Measurements from ENCODE around the gene COQ3. TPM values are rescaled to one million over a fixed set of nuclear protein-coding genes. Genes with fewer than 3 reads are reported as not detected.

COQ3 gene
- total RNA-seq, 1 experiment from 2014 or later = 10.9 TPM

DNA sequence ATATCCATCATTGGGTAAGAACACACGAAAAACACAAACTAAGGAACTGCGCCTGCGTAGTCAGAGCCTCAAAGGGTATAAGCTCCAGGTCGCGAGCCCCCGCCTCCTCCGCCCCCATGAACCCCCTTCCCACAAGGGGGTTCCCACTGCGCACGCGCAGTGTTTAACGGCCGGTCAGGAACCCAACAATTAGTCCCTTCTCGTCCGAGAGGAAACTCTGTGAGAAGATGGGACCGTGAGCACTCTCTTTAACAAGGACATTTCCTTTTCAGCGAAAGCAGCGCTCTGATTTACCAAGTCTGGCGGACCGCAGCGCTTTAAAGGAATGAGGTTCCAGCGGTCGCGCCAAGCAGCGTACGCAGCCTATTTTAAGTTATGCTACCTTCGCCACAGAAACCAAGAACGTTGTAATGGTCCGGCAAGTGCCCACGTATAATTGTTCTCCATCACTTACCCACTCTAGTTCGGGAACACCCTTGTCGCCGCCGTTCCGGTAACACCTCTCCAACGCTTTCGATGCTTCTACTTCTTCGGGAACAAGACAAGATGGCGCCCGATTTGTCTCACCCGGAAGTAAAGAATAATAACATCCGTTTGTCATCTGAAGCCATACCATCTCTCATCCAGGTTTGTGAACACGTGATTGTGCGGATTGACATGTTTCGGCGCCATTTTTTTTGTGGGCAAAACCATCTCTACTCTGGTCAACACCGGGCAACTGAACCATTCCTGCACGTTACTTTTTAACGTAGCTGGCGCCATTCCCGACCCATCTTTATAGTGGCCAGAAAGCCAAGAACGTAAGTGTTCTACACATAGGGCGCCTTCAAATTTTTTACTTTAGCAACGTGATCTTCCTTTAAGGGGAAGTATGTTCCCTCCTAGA is 31.0 kb upstream of the COQ3 start, which contains the start of gene PNISR:
TSS of gene PNISR (minus strand) at position 548 of the 886 bp plus-strand sequence. CDS start 10,649 bp downstream, outside the sequence.
- H3K4me1 Mint-ChIP-seq = peaks cover 55 to 68% of the 10 kb centered on the region in 2 experiments

More for the DNA sequence above, 31.0 kb upstream of the COQ3 start, which contains the start of gene PNISR:
- TF ChIP-seq, protein P1, sequence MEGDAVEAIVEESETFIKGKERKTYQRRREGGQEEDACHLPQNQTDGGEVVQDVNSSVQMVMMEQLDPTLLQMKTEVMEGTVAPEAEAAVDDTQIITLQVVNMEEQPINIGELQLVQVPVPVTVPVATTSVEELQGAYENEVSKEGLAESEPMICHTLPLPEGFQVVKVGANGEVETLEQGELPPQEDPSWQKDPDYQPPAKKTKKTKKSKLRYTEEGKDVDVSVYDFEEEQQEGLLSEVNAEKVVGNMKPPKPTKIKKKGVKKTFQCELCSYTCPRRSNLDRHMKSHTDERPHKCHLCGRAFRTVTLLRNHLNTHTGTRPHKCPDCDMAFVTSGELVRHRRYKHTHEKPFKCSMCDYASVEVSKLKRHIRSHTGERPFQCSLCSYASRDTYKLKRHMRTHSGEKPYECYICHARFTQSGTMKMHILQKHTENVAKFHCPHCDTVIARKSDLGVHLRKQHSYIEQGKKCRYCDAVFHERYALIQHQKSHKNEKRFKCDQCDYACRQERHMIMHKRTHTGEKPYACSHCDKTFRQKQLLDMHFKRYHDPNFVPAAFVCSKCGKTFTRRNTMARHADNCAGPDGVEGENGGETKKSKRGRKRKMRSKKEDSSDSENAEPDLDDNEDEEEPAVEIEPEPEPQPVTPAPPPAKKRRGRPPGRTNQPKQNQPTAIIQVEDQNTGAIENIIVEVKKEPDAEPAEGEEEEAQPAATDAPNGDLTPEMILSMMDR (conservative IDR thresholded peaks at IDR 0.05) = no peak
- H2BK20ac ChIP-seq (ENCODE audit: low read depth, low read length, poor library complexity, severe bottlenecking) = no peak within 1 kb of the TSS
- H4K20me1 ChIP-seq (ENCODE audit: control insufficient read depth, insufficient read depth, insufficient read length) = no peaks in the 10 kb centered on the region
- H3K79me2 ChIP-seq (ENCODE audit: insufficient read depth, low read length) = peaks cover 36% of the 10 kb centered on the region; the same call in 1 of the 2 replicates
- peak within 1 kb of the TSS; percentile 34 for H3K56ac ChIP-seq (ENCODE audit: insufficient read length, low read depth, low read length)
- H3K27me3 ChIP-seq (ENCODE audit: insufficient read depth, low read length) = no peaks in the 10 kb centered on the region
- H3K4ac ChIP-seq (ENCODE audit: low read depth, low read length) = peak within 1 kb of the TSS; percentile 96; the same call in 1 of the 2 replicates
- peak within 1 kb of the TSS; percentile 87 for H4K91ac ChIP-seq (ENCODE audit: insufficient read length, low read depth, low read length)
- H4K5ac ChIP-seq (ENCODE audit: insufficient read length, low read depth, low read length) = peak within 1 kb of the TSS; percentile 100
- peak within 1 kb of the TSS; percentile 92 for H3K27ac ChIP-seq (ENCODE audit: insufficient read length, low read depth, low read length)
- no peak within 1 kb of the TSS for H3K23ac ChIP-seq (ENCODE audit: insufficient read length, low read depth, low read length)
- H2AFZ ChIP-seq (ENCODE audit: low read length) = peak within 1 kb of the TSS; percentile 99
- no peak within 1 kb of the TSS for H4K8ac ChIP-seq (replicated peaks; ENCODE audit: insufficient read length, low read depth, low read length)
- peak within 1 kb of the TSS; percentile 85 for H3T11ph ChIP-seq (ENCODE audit: low read length)
- H3K23me2 ChIP-seq (ENCODE audit: insufficient read length, low read depth, low read length, poor library complexity, severe bottlenecking) = peaks cover 4% of the 10 kb centered on the region
- no peaks in the 10 kb centered on the region for H3K27me3 Mint-ChIP-seq (ENCODE audit: low read depth)
- H3K27ac Mint-ChIP-seq = peak within 1 kb of the TSS; percentile 99 to 100 (median 99)
- no peaks in the 10 kb centered on the region for H3K4me1 ChIP-seq (ENCODE audit: insufficient read depth, low read length)
- peak within 1 kb of the TSS; percentile 95 to 99 for H3K4me3 Mint-ChIP-seq
- no CpG with 5 or more reads among the region's 53 CpGs for WGBS (ENCODE audit: extremely low coverage, insufficient read length, low lambda C conversion rate)
- H3K9me3 ChIP-seq (ENCODE audit: control insufficient read depth, low read depth, low read length) = no peaks in the 10 kb centered on the region
- H3K4me2 ChIP-seq (ENCODE audit: insufficient read depth, insufficient read length, low read length) = peak within 1 kb of the TSS; percentile 87
- peak within 1 kb of the TSS; percentile 97 for H2BK5ac ChIP-seq (ENCODE audit: insufficient read length, low read length)
- no peaks in the 10 kb centered on the region; a peak in 2 of 5 replicates for H3K9me3 Mint-ChIP-seq
- peaks cover 13 to 27% (median 26%) of the 10 kb centered on the region in 3 experiments; a peak in 6 of 7 replicates for H3K36me3 Mint-ChIP-seq (ENCODE audit: insufficient read depth in 1 of 3, low read depth in 3 of 3)
- no peak within 1 kb of the TSS for H2AK5ac ChIP-seq (ENCODE audit: insufficient read length, low read length)
- H2BK12ac ChIP-seq (ENCODE audit: insufficient read length, low read depth, low read length) = peak within 1 kb of the TSS; percentile 77
- peak within 1 kb of the TSS; percentile 94 for H3K9ac ChIP-seq (ENCODE audit: extremely low read depth, insufficient read length, low read length)
- H3K79me1 ChIP-seq (ENCODE audit: insufficient read depth, low read depth, low read length, poor library complexity, severe bottlenecking) = no peaks in the 10 kb centered on the region
- peak within 1 kb of the TSS; percentile 94 for H2BK120ac ChIP-seq (ENCODE audit: low read depth, low read length, poor library complexity, severe bottlenecking)
- DNase-seq = peak; percentile 95
- H2BK15ac ChIP-seq (ENCODE audit: low read depth, low read length) = peak within 1 kb of the TSS; percentile 82; the same call in 1 of the 2 replicates
- peak within 1 kb of the TSS; percentile 99 for H3K18ac ChIP-seq (ENCODE audit: insufficient read length, low read depth, low read length)
- H3K14ac ChIP-seq (ENCODE audit: insufficient read depth, low read length) = peak within 1 kb of the TSS; percentile 99

Data from H9 (cell line).